H9 (cell line): Measurements from ENCODE around the gene RPGR. TPM values are rescaled to one million over a fixed set of nuclear protein-coding genes. Genes with fewer than 3 reads are reported as not detected.

Experiments used
- DNase-seq: peaks from one replicate; pipeline ENCODE4 v3.0.0-alpha.2; 2017
- H2AFZ ChIP-seq: one replicate; pipeline ENCODE4 v1.6.1; 2013; ENCODE audit warnings: mild to moderate bottlenecking, low read length, control low read depth, moderate library complexity
- H2AK5ac ChIP-seq: 2 replicates; pipeline ENCODE4 v1.6.1; 2013; ENCODE audit warnings: low read length, control low read depth, mixed read lengths; ENCODE audit not compliant: insufficient read length
- H2BK120ac ChIP-seq: one replicate; pipeline ENCODE4 v1.6.1; 2013; ENCODE audit warnings: low read depth, mild to moderate bottlenecking, low read length, control low read depth, inconsistent platforms; ENCODE audit not compliant: poor library complexity, severe bottlenecking
- H2BK12ac ChIP-seq: 2 replicates; pipeline ENCODE4 v1.6.1; 2013; ENCODE audit warnings: low read length, control low read depth, mixed read lengths, low read depth; ENCODE audit not compliant: insufficient read length
- H2BK15ac ChIP-seq: 2 replicates; pipeline ENCODE4 v1.6.1; 2013; ENCODE audit warnings: low read depth, low read length, control low read depth
- H2BK20ac ChIP-seq: one replicate; pipeline ENCODE4 v1.6.1; 2013; ENCODE audit warnings: low read depth, mild to moderate bottlenecking, low read length, control low read depth, inconsistent platforms; ENCODE audit not compliant: poor library complexity, severe bottlenecking
- H2BK5ac ChIP-seq: 2 replicates; pipeline ENCODE4 v1.6.1; 2013; ENCODE audit warnings: low read length, control low read depth, mixed read lengths; ENCODE audit not compliant: insufficient read length
- H3K14ac ChIP-seq: 2 replicates; pipeline ENCODE4 v1.6.1; 2013; ENCODE audit warnings: low read length, control low read depth; ENCODE audit not compliant: insufficient read depth
- H3K18ac ChIP-seq: 2 replicates; pipeline ENCODE4 v1.6.1; 2013; ENCODE audit warnings: low read depth, mild to moderate bottlenecking, mixed read lengths, low read length, control low read depth; ENCODE audit not compliant: insufficient read length
- H3K23ac ChIP-seq: 2 replicates; pipeline ENCODE4 v1.6.1; 2013; ENCODE audit warnings: low read length, control low read depth, mixed read lengths, low read depth; ENCODE audit not compliant: insufficient read length
- H3K23me2 ChIP-seq: 2 replicates; pipeline ENCODE4 v1.6.1; 2013; ENCODE audit warnings: low read depth, mild to moderate bottlenecking, mixed read lengths, low read length, control low read depth; ENCODE audit not compliant: insufficient read length, poor library complexity, severe bottlenecking
- H3K27ac ChIP-seq: 2 replicates; pipeline ENCODE4 v1.5.1; 2013; ENCODE audit warnings: low read length, control low read depth, mixed read lengths, low read depth; ENCODE audit not compliant: insufficient read length
- H3K27me3 ChIP-seq: 2 replicates; pipeline ENCODE4 v1.6.1; 2013; ENCODE audit warnings: low read length, control low read depth, inconsistent platforms; ENCODE audit not compliant: insufficient read depth
- H3K4ac ChIP-seq: 2 replicates; pipeline ENCODE4 v1.6.1; 2013; ENCODE audit warnings: low read depth, mild to moderate bottlenecking, control low read depth, inconsistent platforms, low read length, moderate library complexity
- H3K4me1 ChIP-seq: 2 replicates; pipeline ENCODE4 v1.6.1; 2013; ENCODE audit warnings: low read length, control low read depth, inconsistent platforms; ENCODE audit not compliant: insufficient read depth
- H3K4me2 ChIP-seq: 2 replicates; pipeline ENCODE4 v1.6.1; 2013; ENCODE audit warnings: low read length, control low read depth, mixed read lengths; ENCODE audit not compliant: insufficient read length, insufficient read depth
- H3K56ac ChIP-seq: 2 replicates; pipeline ENCODE4 v1.6.1; 2013; ENCODE audit warnings: low read depth, mild to moderate bottlenecking, mixed read lengths, low read length, control low read depth; ENCODE audit not compliant: insufficient read length
- H3K79me1 ChIP-seq: 2 replicates; pipeline ENCODE4 v1.6.1; 2013; ENCODE audit warnings: low read depth, mild to moderate bottlenecking, moderate library complexity, low read length, control low read depth, inconsistent platforms; ENCODE audit not compliant: insufficient read depth, poor library complexity, severe bottlenecking
- H3K79me2 ChIP-seq: 2 replicates; pipeline ENCODE4 v1.6.1; 2013; ENCODE audit warnings: low read length, control low read depth, inconsistent platforms; ENCODE audit not compliant: insufficient read depth
- H3K9ac ChIP-seq: 2 replicates; pipeline ENCODE4 v1.6.1; 2013; ENCODE audit warnings: low read length, control low read depth, mixed read lengths; ENCODE audit not compliant: insufficient read length; ENCODE audit errors: extremely low read depth
- H3K9me3 ChIP-seq: one replicate; pipeline ENCODE4 v1.6.1; 2013; ENCODE audit warnings: low read depth, low read length, inconsistent platforms; ENCODE audit not compliant: control insufficient read depth
- H3T11ph ChIP-seq: one replicate; pipeline ENCODE4 v1.6.1; 2013; ENCODE audit warnings: mild to moderate bottlenecking, low read length, control low read depth, inconsistent platforms
- H4K20me1 ChIP-seq: one replicate; pipeline ENCODE4 v1.6.1; 2013; ENCODE audit not compliant: control insufficient read depth, insufficient read length, insufficient read depth
- H4K5ac ChIP-seq: 2 replicates; pipeline ENCODE4 v1.6.1; 2013; ENCODE audit warnings: low read depth, mild to moderate bottlenecking, mixed read lengths, low read length, control low read depth; ENCODE audit not compliant: insufficient read length
- H4K8ac ChIP-seq: replicated peaks from 2 replicates; pipeline ENCODE4 v1.6.1; 2013; ENCODE audit warnings: low read length, control low read depth, mixed read lengths, low read depth; ENCODE audit not compliant: insufficient read length
- H4K91ac ChIP-seq: 2 replicates; pipeline ENCODE4 v1.6.1; 2013; ENCODE audit warnings: low read depth, mild to moderate bottlenecking, moderate library complexity, mixed read lengths, low read length, control low read depth; ENCODE audit not compliant: insufficient read length
- H3K27ac Mint-ChIP-seq, 3 experiments: 2 replicates in 2 of 3; 3 replicates in 1 of 3; pipeline ENCODE4 v1.8.0; 2020 to 2021; ENCODE audit warnings: mixed read lengths in 3 of 3, mild to moderate bottlenecking in 1 of 3, moderate library complexity in 1 of 3
- H3K27me3 Mint-ChIP-seq: 2 replicates; pipeline ENCODE4 v1.8.0; 2021; ENCODE audit warnings: low read depth, mild to moderate bottlenecking, moderate library complexity, mixed read lengths
- H3K36me3 Mint-ChIP-seq, 3 experiments: 2 replicates in 2 of 3; 3 replicates in 1 of 3; pipeline ENCODE4 v1.8.0; 2020 to 2021; ENCODE audit warnings: low read depth in 3 of 3, mixed read lengths in 3 of 3; ENCODE audit not compliant: insufficient read depth in 1 of 3
- H3K4me1 Mint-ChIP-seq, 2 experiments: 2 replicates each; pipeline ENCODE4 v1.8.0; 2020; ENCODE audit warnings: mixed read lengths in 2 of 2
- H3K4me3 Mint-ChIP-seq, 2 experiments: 2 replicates in 1 of 2; 3 replicates in 1 of 2; pipeline ENCODE4 v1.8.0; 2020 to 2021; ENCODE audit warnings: mild to moderate bottlenecking in 2 of 2, mixed read lengths in 2 of 2, moderate library complexity in 1 of 2
- H3K9me3 Mint-ChIP-seq, 2 experiments: 2 replicates in 1 of 2; 3 replicates in 1 of 2; pipeline ENCODE4 v1.8.0; 2020; ENCODE audit warnings: mild to moderate bottlenecking in 2 of 2, mixed read lengths in 2 of 2, moderate library complexity in 1 of 2
- CTCF ChIP-seq: fragments of 200-600 bp; sonication (generic); conservative IDR thresholded peaks from 3 replicates; pipeline ENCODE4 v1.8.0; 2021; ENCODE audit warnings: antibody characterized with exemption, mild to moderate bottlenecking
- WGBS: extraction: QIAGEN DNeasy Blood & Tissue Kit; methylation state at CpG from one replicate; pipeline ENCODE4 v1.1.7; 2013; ENCODE audit warnings: missing lambda C conversion rate, low lambda C conversion rate, mixed read lengths; ENCODE audit not compliant: insufficient read length; ENCODE audit errors: extremely low coverage; 5-methylcytosine and 5-hydroxymethylcytosine counted together
- total RNA-seq: library from RNA; stranded (reverse); gene quantifications from 2 replicates; pipeline ENCODE4 v1.2.1, GENCODE V29; 2021

The RPGR gene
- total RNA-seq, 1 experiment from 2014 or later = 7.3 TPM

DNA sequence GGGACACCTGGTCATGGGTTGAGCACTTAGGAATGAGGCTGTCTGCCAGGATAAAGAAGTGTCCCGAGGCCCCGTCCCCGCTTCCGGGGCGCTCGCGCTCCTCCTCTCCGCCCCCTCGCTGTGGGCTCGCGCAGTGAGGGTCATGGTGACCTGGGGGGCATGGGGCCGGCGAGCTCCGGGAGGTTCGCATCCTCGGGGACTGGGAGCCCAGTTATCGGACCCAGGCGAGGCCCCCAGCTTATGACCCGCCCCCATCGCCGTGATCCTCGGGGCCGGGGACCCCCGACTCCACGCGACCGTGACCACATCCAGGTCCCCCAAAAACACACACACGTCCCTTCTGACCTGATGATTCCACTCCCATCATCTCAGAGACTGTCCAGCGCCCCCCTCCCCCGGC, 71.3 kb downstream of the RPGR start:
- H3K79me2 ChIP-seq = no peaks in the 10 kb centered on the region
- H3T11ph ChIP-seq = no peak overlapping the region
- H3K27me3 ChIP-seq = no peaks in the 10 kb centered on the region
- no peak for DNase-seq
- no peak overlapping the region for H3K4me2 ChIP-seq
- Mint-ChIP-seq H3K36me3 (peaks cover 0 to 3% (median 2%) of the 10 kb centered on the region in 3 experiments; a peak in 4 of 7 replicates), H3K4me3 (no peak overlapping the region), H3K27me3 (no peaks in the 10 kb centered on the region; the same call in 1 of the 2 replicates), H3K9me3 (peaks cover 60 to 65% of the 10 kb centered on the region in 2 experiments), H3K27ac (no peak overlapping the region), H3K4me1 (no peaks in the 10 kb centered on the region)
- TF ChIP-seq CTCF = no peak
- no peak overlapping the region for H2BK12ac ChIP-seq
- H2AK5ac ChIP-seq = no peak overlapping the region
- no peak overlapping the region for H2BK15ac ChIP-seq
- H2BK5ac ChIP-seq = no peak overlapping the region
- H3K23ac ChIP-seq = no peak overlapping the region
- H3K56ac ChIP-seq = no peak overlapping the region
- H4K91ac ChIP-seq = no peak overlapping the region
- no peaks in the 10 kb centered on the region for H3K23me2 ChIP-seq
- H3K79me1 ChIP-seq = no peaks in the 10 kb centered on the region
- H2BK20ac ChIP-seq = no peak overlapping the region
- WGBS = no CpG with 5 or more reads among the region's 30 CpGs
- H3K4ac ChIP-seq = no peak overlapping the region
- H3K27ac ChIP-seq = no peak overlapping the region
- no peak overlapping the region for H3K18ac ChIP-seq
- no peak overlapping the region for H4K5ac ChIP-seq
- no peaks in the 10 kb centered on the region for H4K20me1 ChIP-seq
- no peak overlapping the region for H2BK120ac ChIP-seq
- no peak overlapping the region for H4K8ac ChIP-seq
- no peak overlapping the region; the same call in 1 of the 2 replicates for H3K14ac ChIP-seq
- no peaks in the 10 kb centered on the region for H3K9me3 ChIP-seq
- H2AFZ ChIP-seq = no peak overlapping the region
- H3K4me1 ChIP-seq = no peaks in the 10 kb centered on the region
- no peak overlapping the region for H3K9ac ChIP-seq
